Tongue (tissue), 2 donors: ENCODE results near the gene MYPOP. TPM values are rescaled to one million over a fixed set of nuclear protein-coding genes. Genes with fewer than 3 reads are reported as not detected.

Experiments used
- DNase-seq: peaks from one replicate; pipeline ENCODE4 v3.0.0-alpha.2; 2015
- total RNA-seq: library from RNA; depleted of rRNA; stranded (reverse); fragments of >200 nt; gene quantifications from one replicate; pipeline ENCODE4 v1.2.3, GENCODE V29; 2014

MYPOP gene, protein sequence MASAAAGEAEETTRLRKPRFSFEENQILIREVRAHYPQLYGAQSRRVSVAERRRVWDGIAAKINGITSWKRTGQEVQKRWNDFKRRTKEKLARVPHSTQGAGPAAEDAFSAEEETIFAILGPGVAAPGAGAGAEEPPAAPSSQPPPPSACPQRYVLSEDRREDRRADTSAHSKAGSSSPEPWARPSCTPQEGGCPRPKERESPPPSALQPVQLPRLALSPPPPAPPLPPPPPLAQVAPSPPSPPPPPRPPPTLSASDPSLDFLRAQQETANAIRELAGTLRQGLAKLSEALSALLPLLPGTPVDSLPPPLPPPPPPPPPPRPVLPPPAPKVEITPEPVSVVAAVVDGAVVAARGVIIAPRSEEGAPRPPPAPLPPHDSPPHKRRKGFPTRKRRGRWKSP
- 1.6 TPM for total RNA-seq

DNA sequence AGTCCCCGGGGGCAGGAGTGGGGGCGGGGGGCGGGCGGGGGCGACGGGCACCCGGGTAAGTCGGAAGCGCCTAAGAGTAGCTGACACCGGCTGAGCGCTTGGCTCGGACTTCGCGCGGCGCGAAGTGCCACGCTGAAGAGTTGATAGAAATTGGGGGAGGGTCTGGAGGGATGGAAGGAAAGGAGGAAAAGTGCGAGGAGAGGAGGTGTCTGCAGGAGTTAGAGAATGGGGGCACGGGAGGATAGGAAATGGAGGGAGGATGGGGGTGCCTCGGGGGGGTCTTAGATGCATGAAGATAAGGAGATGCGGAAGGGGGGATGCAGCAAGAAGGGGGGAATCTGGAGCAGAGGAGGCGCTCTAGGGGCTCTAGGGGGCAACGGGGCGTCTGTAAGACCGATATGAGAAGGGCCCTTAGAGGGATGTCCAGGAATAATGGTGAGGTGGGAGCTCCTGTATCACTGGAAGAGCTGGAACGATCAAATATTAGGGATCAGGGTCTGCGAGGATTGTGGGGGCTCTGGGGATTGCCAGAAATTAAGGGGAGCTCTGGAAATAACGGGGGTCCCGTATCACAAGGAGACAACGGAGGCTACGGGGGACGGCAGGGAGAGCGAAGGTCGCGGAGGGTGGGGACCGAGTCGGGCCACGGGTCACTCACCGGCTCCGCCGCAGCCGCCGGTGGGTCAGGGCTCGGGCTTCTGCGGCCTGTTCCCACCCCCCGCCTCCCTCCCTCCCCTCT lies at the start of gene MYPOP:
Gene MYPOP, minus strand, starts transcription at position 702 of the 739 bp plus-strand sequence. CDS start 840 bp downstream, outside the sequence.
- no peak for DNase-seq

DNA sequence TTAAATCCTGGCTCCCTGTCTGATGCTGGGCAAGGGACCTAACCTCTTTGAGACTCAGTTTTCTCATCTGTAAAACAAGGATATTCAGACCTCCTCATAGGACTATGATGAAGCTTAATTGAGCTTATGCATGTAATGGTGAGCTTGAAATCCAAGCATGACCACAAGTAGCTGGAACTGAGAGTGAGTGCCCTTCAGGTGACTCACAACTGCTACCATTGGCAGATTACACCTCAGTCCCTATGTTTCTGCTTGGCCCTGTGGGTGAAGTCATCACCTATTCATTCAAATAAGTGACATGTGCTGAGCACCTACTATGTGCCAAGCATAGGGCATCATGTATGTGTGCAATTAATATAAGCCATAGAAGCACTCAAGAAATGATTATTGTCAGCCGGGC lies 45.5 kb upstream of the MYPOP start:
- DNase-seq = no peak

DNA sequence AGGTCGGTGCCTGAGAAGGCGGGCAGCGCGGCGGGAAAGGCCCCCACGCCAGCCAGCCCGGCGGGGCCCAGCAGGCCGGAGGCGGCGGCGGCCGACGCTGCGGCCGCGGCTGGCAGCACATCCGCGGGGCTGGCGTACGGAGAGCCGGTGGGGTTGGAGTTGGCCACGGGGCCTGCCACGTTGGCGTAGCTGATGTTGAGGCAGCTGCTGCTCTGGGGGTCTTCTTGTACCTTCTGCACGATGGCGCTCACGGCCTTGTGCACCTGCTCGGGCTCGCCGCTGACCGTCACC lies 38.0 kb upstream of the MYPOP start:
- no peak for DNase-seq

DNA sequence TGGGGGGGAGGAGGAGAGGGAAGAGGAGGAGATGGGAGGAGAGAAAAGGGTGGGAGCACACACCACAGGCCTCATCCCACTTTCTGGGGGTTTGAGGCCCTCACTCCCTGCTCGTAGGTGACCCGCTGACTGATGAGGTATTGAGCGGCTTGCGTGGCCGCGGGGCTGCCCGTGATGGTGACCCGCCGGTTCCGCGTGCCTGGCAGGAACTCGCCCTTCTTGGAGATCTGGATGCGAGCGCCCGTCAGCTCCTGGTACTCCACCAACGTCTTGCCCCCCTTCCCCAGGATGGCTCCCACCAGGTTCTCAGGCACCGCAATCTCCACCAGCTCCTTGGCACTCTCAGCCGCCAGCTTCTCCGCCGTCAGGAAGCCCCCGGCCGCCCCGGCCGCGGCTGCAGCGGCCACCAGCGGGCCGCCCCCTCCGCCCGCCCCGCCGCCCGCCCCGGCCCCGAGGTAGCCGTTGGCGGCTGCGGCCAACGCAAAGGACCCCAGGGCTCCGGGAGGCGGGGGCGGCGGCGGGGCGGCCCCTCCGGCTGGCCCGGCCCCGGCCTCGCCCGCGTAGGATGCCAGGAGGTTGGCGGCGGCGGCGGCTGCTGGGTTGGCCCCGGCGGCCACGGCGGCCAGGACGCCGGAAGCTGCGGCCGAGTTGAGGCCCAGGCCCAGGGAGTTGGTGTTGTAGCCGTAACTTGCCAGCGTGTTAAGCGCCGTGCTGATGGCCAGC lies 37.5 kb upstream of the MYPOP start:
- no peak for DNase-seq

DNA sequence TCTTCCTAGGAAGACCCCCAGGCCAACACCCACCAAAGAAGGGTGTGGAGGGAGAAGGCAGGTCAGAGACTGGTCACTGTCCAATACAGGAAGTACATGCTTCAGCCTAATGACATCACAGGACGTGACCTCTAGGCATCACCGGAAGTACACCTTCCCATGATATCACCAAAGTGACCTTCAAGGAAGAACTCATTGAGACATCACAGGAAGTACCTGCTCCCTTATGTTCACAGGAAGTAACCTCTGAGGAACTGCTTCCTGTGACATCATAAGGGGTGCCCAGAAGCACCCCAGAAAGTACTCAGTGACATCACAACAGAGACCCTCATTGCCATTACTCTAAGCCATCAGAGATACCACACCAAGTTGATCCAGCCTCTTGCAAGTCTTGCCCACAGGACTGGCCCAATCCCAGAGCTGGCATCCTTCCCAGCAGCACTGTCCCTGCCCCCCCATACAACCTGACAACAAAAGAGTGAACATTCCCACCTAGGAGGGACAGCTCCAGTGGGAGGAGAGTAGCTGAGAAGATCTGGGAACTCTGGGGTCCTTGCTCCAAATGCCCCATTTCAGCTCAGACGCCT lies 36.4 kb upstream of the MYPOP start:
- DNase-seq = no peak

DNA sequence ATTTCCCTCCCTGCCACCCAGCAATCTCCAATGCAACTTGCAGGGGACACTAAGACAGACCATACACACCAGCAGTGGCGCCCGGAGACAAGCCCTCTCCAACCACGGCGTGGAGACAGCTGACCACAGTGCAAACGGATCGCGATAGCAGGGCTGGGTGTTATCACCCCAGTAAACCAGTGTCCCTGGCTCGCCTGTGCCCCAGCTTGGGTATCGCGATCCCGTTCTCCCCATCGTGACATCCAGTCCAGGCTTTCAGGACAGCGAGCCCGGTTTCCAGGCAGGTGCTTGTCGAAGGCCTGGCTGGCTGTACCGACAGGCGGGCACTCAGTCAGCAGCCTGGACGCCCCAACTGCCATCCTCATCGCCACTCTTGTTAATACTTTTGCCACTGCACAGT lies 32.9 kb upstream of the MYPOP start:
- no peak for DNase-seq

DNA sequence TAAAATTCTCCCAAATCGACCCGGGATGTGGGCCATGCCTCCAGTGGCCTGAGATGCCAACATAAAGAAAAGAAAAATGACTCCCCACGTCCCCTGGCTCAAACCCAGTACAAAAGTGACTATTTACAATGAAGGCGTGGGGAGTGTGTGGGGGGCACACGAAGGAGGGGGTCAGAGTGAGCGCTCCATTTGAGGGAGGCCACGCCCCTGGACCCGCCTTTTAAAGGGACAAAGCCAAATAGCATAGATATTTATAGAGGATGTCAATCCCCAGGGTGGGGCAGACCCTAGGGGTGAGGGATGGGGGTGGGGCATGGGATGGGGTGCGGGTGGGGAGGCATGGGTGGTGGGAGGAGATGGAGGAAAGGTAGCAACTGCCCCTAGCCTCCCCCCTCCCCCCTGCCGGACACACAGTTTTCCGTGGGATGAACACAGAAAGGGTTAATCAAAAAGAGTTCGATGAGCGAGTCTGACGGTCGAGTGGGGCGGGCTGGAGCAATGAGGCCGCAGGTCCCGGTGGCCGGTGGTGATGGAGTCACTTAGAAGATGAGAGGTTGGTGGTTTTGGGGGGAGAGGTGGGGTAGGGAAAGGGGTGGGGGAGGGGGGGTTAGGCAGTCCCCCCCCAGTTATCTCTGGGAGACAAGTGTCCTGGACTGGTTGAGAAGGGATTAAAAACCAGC lies 32.3 kb upstream of the MYPOP start:
- no peak for DNase-seq

DNA sequence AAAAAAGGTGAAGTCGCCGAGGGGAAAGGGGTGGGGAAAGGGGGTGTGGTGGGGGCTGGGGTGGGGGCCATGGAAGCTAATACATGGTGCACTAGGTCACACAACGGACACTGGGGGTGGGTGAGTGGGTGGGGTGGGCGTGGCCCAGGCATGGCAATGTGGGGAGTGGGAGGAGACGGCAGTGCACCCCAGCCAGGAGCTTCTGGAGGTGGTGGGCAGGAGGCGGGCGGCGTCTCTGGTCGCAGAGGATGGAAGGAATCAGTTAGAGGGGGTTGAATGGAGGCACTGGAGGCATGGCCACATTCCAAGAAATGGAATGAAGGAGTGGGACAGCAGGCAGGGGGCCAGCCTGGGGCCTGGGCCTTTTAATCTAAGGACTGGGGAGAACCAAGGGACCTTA lies 31.3 kb upstream of the MYPOP start:
- DNase-seq = no peak

DNA sequence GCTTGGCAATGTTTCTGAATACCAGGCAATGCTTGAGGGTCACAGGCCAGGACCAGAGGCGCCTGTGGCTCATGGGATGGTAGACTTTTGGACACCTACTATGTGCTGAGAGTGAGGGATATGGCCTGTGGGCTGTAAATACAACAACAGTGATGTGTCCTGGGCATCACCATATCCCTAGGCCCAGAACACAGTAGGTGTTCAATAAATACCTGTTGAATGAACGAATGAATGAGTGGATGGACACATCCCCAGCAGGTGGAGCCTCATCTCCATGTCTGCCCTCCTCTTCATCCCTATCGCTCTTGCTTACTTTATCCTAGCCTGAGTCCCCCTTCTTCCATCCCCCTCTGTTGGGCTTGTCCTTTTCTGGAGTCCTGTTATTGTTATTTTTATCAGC lies 28.6 kb upstream of the MYPOP start:
- DNase-seq = no peak

DNA sequence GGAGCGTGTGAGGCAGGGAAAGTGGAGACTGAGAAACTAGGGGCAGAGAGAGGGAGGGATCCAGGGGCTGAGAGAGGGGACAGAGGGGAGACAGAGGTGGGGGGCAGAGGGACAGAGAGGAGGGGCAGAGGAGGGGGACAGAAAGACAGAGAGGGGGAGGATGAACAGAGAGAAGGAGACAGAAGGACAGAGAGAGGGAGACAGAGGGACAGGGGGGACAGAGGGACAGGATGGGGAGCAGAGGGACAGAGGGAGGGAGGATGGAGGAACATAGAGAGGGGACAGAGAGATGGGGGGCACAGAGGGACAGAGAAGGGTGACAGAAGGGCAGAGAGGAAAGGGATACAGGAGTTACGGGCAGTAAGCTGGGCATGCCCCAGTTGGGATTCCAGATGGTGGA lies 26.8 kb upstream of the MYPOP start:
- DNase-seq = no peak

DNA sequence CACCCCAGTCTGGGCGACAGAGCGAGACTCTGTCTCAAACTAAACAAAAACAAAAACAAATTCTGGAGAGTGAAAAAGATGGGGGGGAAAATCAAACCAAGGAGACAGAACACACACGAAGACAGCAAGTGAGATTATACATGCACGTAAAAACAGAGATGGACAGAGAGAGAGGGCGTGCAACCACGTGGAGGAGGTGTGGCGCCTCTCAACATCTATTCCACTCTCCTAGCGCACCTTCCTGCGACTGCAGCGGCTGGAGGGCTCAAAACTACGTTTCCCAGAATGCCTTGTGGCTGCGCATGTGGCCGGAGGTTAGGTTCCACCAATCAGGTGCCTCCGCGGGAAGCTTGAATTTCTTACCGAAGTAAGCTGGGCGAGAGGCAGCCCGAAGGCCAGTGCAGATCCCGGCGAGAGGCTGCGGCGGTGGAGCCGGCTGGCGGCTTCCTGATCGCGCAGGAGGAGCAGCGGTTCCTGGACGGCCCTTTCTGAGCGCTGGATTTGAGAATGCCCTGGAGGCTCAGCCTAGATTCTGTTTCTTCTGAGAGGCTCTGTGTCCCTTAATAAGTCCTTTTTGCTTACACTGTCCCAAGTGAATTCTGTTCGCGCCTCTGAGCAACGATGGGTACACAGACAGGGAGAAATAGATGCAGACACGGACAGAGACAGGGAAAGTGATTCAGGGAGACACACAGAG lies 25.3 kb upstream of the MYPOP start:
- peak; percentile 93 for DNase-seq

DNA sequence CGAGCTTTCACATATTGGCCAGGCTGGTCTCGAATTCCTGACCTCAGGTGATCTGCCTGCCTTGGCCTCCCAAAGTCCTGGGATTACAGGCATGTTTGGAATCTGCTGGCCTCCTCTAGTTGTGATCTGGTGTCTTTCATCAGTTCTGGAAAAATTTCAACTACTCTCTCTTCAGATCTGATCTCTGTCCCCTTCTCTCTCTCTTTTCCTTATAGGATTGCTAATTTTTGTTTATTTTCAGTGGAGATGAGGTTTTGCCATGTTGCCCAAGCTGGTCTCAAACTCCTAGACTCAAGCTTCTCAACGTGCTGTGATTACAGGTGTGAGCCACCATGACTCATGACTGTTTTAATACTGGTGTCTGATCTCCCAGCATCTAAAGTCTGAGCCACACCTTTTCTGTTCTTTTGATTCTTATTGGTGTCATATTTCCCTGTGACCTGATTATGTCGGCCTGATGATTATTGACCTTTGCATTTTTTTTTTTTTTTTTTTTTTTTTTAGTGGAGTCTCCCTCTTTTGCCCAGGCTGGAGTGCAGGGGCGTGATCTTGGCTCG lies 22.6 kb upstream of the MYPOP start:
- no peak for DNase-seq

DNA sequence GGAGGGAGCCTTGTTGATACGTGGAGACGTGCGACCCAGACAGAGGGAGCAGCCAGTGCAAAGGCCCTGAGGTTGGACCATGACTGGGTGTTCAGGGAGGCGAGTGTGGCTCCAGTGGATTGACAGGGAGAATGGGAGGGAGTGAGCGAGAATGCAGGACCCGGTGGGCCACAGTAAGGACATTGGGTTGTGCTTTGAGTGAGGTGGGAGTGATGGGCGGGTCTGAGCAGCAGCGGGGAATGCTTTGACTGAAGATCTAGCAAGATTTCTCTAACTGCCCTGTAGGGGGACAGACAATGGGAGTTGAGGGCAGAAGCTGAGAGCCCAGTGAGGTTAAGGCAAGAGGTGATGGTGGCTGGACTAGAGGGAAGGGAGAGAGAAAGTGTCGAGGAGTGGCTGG lies 19.9 kb upstream of the MYPOP start:
- no peak for DNase-seq

DNA sequence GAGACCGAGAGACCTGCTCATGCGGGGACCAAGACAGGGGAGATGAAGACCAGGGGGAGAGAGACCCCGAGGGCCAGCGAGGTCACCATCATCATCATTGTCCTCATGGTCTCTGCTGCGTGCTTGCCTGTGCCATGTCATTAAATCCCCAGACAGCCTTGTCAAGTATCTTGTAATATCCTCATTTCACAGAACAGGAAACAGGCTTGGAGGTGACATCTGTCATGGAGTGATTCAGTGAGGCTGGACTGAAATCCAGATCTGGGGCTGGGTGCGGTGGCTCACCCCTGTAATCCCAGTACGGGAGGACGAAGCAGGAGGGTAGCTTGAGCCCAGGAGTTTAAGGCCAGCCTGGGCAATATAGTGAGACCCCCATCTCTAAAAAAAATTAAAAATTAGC lies 18.0 kb upstream of the MYPOP start:
- DNase-seq = no peak

DNA sequence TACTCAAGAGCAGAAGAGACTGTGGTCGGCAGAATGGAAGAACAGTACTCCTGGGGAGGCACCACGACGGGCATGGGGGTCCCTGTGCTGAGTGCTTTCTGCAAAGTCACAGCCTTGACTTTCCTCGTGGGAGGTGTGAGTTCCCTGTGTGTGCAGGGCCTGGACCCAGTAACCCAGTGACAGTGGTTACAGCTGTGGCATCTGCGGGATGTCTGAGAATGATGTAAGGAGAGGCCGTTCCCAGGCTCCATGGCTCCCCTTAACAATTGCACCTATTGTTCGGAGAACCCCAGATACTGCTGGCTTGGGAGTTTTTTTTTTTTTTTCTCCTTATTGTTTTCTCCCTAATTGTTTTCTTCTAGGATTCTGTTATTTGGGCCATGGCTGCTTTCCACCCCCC lies 17.3 kb upstream of the MYPOP start:
- DNase-seq = no peak

DNA sequence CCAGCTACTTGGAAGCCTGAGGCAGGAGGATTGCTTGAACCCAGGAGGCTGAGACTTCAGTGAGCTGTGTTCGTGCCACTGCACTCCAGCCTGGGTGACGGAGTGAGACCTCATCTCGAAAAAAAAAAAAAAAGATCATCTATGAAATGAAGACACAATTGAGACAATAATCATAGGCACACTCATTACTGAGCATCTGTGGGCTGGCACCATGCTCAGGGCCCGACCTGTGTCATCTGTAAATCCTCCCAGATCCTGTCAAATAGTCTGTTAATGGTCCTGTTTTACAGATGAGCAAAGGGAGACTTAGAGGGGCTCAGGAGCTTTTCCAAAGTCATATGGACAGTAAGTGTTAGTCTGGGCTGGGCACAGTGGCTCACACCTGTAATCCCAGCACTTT lies 16.3 kb upstream of the MYPOP start:
- no peak for DNase-seq

DNA sequence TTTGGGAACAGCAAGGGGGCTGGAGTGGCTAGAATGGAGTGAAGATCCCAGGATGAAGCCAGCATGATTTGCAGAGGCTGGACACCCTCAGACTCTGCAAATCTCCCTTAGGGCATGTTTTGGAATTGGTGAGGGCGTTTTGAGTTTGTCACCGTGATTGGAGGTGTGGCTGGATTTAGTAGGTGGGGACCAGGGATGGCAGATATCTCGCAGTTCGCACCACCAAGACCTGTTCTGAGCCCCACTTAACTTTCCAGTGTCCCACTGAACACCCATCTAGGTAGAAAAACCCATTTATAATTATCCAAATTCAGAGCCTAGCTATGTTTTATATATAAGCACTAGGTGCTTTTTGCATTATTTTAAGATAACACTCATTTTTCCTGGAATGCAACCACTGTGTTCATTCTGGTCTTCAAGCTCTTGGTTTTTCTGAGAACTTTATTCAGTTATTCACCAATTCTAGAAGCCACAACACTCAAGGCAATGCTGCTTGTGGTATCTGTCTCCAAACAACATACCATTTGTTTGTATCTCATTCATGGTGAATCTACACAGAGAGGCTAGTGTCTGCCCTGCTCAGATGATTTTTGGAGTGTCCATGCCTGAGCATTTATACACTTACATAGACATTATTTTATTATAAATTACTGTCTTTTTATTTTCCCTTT lies 15.1 kb upstream of the MYPOP start:
- no peak for DNase-seq

DNA sequence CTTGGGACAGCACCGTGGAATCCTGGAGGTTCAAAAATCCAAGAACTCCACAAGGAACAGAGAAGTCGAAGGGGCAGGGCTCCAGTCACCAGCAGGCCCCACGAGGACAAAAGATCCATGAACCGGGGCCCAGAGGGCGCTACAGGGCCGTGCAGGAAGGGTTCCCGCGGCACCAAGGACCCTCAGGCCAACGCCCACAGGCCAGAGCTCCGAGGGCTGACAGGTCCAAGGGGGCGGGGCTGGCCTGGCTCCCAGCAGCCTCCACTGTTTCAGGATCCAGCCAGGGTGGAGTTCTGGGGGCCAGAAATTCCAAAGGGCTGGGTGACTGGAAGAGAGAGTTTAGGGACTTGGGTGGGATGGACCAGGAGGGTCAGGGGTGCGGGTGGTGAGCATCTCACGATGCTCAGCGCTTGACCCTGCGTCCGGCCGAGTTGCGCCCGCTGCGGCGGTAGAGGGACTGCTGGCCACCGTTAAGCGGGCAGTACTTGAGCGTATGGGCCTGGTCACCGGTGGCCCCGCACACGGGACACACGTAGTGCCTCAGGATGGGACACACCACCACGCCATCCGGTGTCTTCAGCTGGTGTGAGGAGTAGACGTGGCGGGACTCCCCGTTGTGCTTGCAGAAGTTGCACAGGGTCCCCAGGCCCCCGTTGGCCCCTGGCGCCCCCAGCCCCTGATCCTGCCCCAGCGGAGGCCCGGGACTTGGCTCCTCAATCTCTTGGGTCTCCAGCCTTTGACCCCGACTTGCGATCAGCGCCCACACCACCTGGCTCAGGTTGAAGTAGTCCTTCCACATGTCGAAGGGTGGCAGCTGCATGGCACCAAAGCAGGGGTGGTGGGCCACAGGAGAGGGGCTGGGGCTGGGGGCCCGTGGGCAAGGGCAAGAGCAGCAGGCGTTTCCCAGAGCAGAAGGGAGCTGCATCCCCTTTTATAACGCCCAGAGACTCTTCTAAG lies 11.7 kb upstream of the MYPOP start, which contains the start of gene NANOS2:
Gene NANOS2, minus strand, starts transcription at position 905 of the 957 bp plus-strand sequence. Its CDS starts 85 bp downstream, at position 820.
- DNase-seq = no peak

DNA sequence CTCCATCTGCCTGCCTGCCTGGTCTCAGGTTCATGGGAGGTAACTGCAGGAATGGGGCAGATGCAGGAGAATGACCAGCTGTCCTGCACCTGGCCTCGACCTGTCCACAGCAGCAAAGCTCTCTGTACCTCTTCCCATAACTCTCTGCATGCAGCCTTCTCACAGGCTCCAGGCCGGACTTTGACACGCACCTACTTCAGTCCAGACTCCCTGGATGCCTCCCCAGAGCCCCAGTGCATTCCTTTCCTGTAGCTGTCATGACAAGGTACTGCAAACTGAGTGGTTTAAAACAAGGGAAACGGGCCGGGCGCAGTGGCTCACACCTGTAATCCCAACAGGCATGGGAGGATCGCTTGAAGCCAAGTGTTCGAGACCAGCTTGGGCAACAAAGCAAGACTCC lies 8.9 kb upstream of the MYPOP start:
- no peak for DNase-seq

DNA sequence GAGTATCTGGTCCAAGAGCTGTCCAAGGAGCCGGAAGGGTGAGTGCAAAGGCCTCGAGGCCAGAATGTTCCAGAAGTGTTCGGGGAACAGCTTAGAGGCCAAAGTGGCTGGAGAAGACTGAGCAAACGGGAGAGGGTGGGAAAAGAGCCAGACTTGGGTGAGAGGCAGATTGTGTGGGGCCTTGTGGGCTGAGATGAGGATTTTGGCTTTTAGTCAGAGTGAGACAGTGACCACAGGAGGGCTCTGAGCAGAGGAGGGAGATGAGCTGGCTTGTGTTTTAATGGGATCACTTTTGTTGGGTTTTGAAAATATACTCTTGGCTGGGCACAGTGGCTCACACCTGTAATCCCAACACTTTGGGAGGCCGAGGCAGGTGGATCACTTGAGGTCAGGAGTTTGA lies 6.5 kb upstream of the MYPOP start:
- DNase-seq = no peak
